Adrenal gland (tissue), 12 donors: Measurements from ENCODE around the gene KCNH6. TPM values are rescaled to one million over a fixed set of nuclear protein-coding genes. Genes with fewer than 3 reads are reported as not detected.

ENCODE experiments used
- DNase-seq, 7 donors: peaks; one replicate each; pipeline ENCODE4 v3.0.0-alpha.2; 2019 to 2020
- H3K27ac ChIP-seq, 5 donors: fragments of 200-600 bp; sonication (generic) in 4 of 5; 1 replicate in 3 of 5; 2 replicates in 2 of 5; pipeline versions ENCODE4 v1.5.1 to v1.8.0; 2016 to 2020; ENCODE audit warnings: mild to moderate bottlenecking in 1 of 5
- H3K27me3 ChIP-seq: fragments of 200-600 bp; 2 replicates; pipeline ENCODE4 v1.8.0; 2021
- H3K36me3 ChIP-seq, 2 donors: fragments of 200-600 bp; replicated peaks in 1 of 2; 1 replicate in 1 of 2; 2 replicates in 1 of 2; pipeline versions ENCODE4 v1.5.1 to v1.8.0; 2018 to 2022
- H3K4me1 ChIP-seq, 2 donors: fragments of 200-600 bp; replicated peaks in 1 of 2; 1 replicate in 1 of 2; 2 replicates in 1 of 2; pipeline versions ENCODE4 v1.5.1 to v1.8.0; 2018 to 2021
- H3K4me3 ChIP-seq, 4 donors: fragments of 200-600 bp; sonication (generic) in 3 of 4; one replicate each; pipeline ENCODE4 v1.5.1; 2016 to 2018
- H3K9me3 ChIP-seq, 3 donors: fragments of 200-600 bp; sonication (generic) in 1 of 3; replicated peaks in 1 of 3; 1 replicate in 2 of 3; 2 replicates in 1 of 3; pipeline versions ENCODE4 v1.5.1 to v1.8.0; 2016 to 2021
- CTCF ChIP-seq, 6 experiments: fragments of 450-650 bp in 4 of 6; fragments of 200-600 bp in 2 of 6; sonication (generic) in 1 of 6; IDR thresholded peaks; 1 replicate in 5 of 6; 2 replicates in 1 of 6; pipeline versions ENCODE4 v1.5.1 to v1.8.0; 2016 to 2021; ENCODE audit warnings: antibody characterized with exemption in 6 of 6, mild to moderate bottlenecking in 2 of 6, moderate library complexity in 1 of 6
- POLR2A ChIP-seq, 2 donors: fragments of 450-650 bp; IDR thresholded peaks; one replicate each; pipeline ENCODE4 v1.6.1; 2017; ENCODE audit warnings: antibody characterized with exemption in 2 of 2, mild to moderate bottlenecking in 2 of 2, moderate library complexity in 1 of 2
- WGBS, 4 donors: extraction: QIAGEN DNeasy Blood & Tissue Kit in 2 of 4; methylation state at CpG; one replicate each; pipeline versions ENCODE4 v1.1.5 to v1.1.7; 2013 to 2017; 5-methylcytosine and 5-hydroxymethylcytosine counted together
- intact Hi-C, 2 donors: fragments of 100-400 bp; cut with DNase I; formaldehyde crosslinking; loops; one replicate each; pipeline versions ENCODE4 v1.14.1 to v1.15.0; 2022 to 2023
- polyA plus RNA-seq, 3 donors: library from polyadenylated mRNA; stranded (reverse); fragments of 200-250 nt in 2 of 3; fragments of 350-450 nt in 1 of 3; fragmentation: Illumina TruSeq in 1 of 3; extraction: RNeasy Lipid Tissue Mini Kit (QIAGEN cat#74804) in 1 of 3; gene quantifications; one replicate each; pipeline ENCODE4 v1.2.3, GENCODE V29; 2013 to 2014
- total RNA-seq, 9 donors: library from RNA; depleted of rRNA in 4 of 9; stranded (reverse); fragments of >200 nt in 4 of 9; fragments of 120-200 nt in 1 of 9; fragmentation: NEBNext Ultra II Directional in 1 of 9; extraction: Animal tissue kit (Norgen Biotek cat#: 25700) in 1 of 9; gene quantifications; one replicate each; pipeline versions ENCODE4 v1.1.0 to v1.2.4, GENCODE V29; 2013 to 2023
- donor health status: healthy with polysubstance abuse.
- donor health status: Bipolar disorder and iron deficiency.
- donor health status: DM: yes; HTN: yes; CAD: no.
- donor health status: DM: no; HTN: no; CAD: no.
- donor health status: DM: no; HTN: no; CAD: no.
- donor health status: DM: yes; HTN: yes; CAD: no.

Gene KCNH6
- total and polyA plus RNA-seq, 12 donors: 0.11 to 0.41 (median 0.32) TPM; not detected in 7

GRCh38 chr17:63519972-63520882 lies 2.9 kb upstream of the KCNH6 start:
- H3K36me3 ChIP-seq: no peaks in the 10 kb centered on the region
- no peak overlapping the region for H3K4me3 ChIP-seq
- WGBS, 4 donors: 54 to 60% (median 59%) methylated on average over 5 of the region's 5 CpGs
- H3K4me1 ChIP-seq: no peaks in the 10 kb centered on the region
- no peak overlapping the region for H3K27ac ChIP-seq
- DNase-seq: no peak
- H3K9me3 ChIP-seq: no peaks in the 10 kb centered on the region
- intact Hi-C loops: no loop called here
- TF ChIP-seq CTCF (IDR thresholded peaks at IDR 0.05) (no peak), POLR2A (IDR thresholded peaks at IDR 0.05) (no peak)
- H3K27me3 ChIP-seq: no peaks in the 10 kb centered on the region

- DNase-seq: no peak
- Histone ChIP-seq H3K36me3 (no peaks in the 10 kb centered on the region), H3K27ac (no peak overlapping the region), H3K4me3 (no peak overlapping the region), H3K9me3 (no peaks in the 10 kb centered on the region), H3K4me1 (no peaks in the 10 kb centered on the region), H3K27me3 (no peaks in the 10 kb centered on the region)
- 87 to 91% (median 89%) methylated on average over 9 to 14 of the region's 14 CpGs for WGBS, 4 donors
- intact Hi-C loops: no loop called here
- TF ChIP-seq POLR2A (IDR thresholded peaks at IDR 0.05): no peak
These were observed 893 bp downstream of the KCNH6 start for GRCh38 chr17:63524051-63524450.

GRCh38 chr17:63525190-63525946 lies 2.2 kb downstream of the KCNH6 start:
- Histone ChIP-seq H3K36me3 (no peaks in the 10 kb centered on the region), H3K27me3 (no peaks in the 10 kb centered on the region), H3K27ac (no peak overlapping the region), H3K4me3 (no peak overlapping the region), H3K4me1 (no peaks in the 10 kb centered on the region), H3K9me3 (no peaks in the 10 kb centered on the region)
- 70 to 80% (median 74%) methylated on average over 6 of the region's 6 CpGs for WGBS, 4 donors
- DNase-seq: no peak
- intact Hi-C loops: no loop called here
- TF ChIP-seq POLR2A (IDR thresholded peaks at IDR 0.05) (no peak), CTCF (IDR thresholded peaks at IDR 0.05) (no peak)

- 72 to 96% (median 79%) methylated on average over 4 to 5 of the region's 5 CpGs for WGBS, 4 donors
- no peak overlapping the region for H3K4me3 ChIP-seq
- H3K27me3 ChIP-seq: no peaks in the 10 kb centered on the region
- peaks cover 0 to 10% of the 10 kb centered on the region in 2 donors for H3K4me1 ChIP-seq
- no peak overlapping the region for H3K27ac ChIP-seq
- no peaks in the 10 kb centered on the region for H3K9me3 ChIP-seq
- intact Hi-C loops: no loop called here
- DNase-seq: no peak
- TF ChIP-seq POLR2A (IDR thresholded peaks at IDR 0.05): no peak
- TF ChIP-seq CTCF (IDR thresholded peaks at IDR 0.05): no peak
- no peaks in the 10 kb centered on the region for H3K36me3 ChIP-seq
These were observed 3.7 kb downstream of the KCNH6 start for GRCh38 chr17:63526861-63527260.
